ENCODE measurements around the gene ITGA5. TPM values are rescaled to one million over a fixed set of nuclear protein-coding genes. Genes with fewer than 3 reads are reported as not detected.

ITGA5 gene
- total and polyA plus RNA-seq, 9 of the 15 experiments (the other 6 are each of a cell fraction or from before 2014, with no cell fraction given) = 9.1 to 82.1 (median 47.4) TPM

- TF ChIP-seq FOXO4 (CRISPR knock-in tag; IDR thresholded peaks at IDR 0.05) = no peak
- TF ChIP-seq MYNN (IDR thresholded peaks at IDR 0.05) = no peak
- TF ChIP-seq MYNN (CRISPR knock-in tag; IDR thresholded peaks at IDR 0.05) = no peak
- TF ChIP-seq ZNF24 (IDR thresholded peaks at IDR 0.05) = peak; percentile 47; the same call in 1 of the 2 replicates
- peak in 1 of 2 experiments; percentile 98; a peak in 3 of 4 replicates for TF ChIP-seq MLLT1 (IDR thresholded peaks at IDR 0.05)
- TF ChIP-seq TBP (optimal IDR thresholded peaks at IDR 0.05; ENCODE audit: low read depth, low read length) = peak; percentile 39
- TF ChIP-seq RNF219 (CRISPR knock-in tag; IDR thresholded peaks at IDR 0.05) = no peak
- TF ChIP-seq SNAPC5 (CRISPR knock-in tag; IDR thresholded peaks at IDR 0.05) = no peak
- peak; percentile 71 for TF ChIP-seq CREM (IDR thresholded peaks at IDR 0.05; ENCODE audit: low read depth)
- TF ChIP-seq ARID1B (IDR thresholded peaks at IDR 0.05) = peak; percentile 53
- TF ChIP-seq ETV6 (IDR thresholded peaks at IDR 0.05; ENCODE audit: borderline replicate concordance in 1 of 2, low read depth in 2 of 2, low read length in 1 of 2) = no peak
- 0 out of 2 replicates have a peak, but pooled peaks have one; percentile 57 for TF ChIP-seq ETV6 (CRISPR knock-in tag; IDR thresholded peaks at IDR 0.05; ENCODE audit: borderline replicate concordance)
- TF ChIP-seq SMAD4 (CRISPR knock-in tag; conservative IDR thresholded peaks at IDR 0.05) = peak; percentile 47; the same call in 1 of the 2 replicates
- TF ChIP-seq FOXJ3 (CRISPR knock-in tag; IDR thresholded peaks at IDR 0.05) = no peak
- TF ChIP-seq KDM1A (IDR thresholded peaks at IDR 0.05) = peak in 1 of 2 experiments; percentile 51; a peak in 1 of 4 replicates
- no peak for TF ChIP-seq ILK (tag; IDR thresholded peaks at IDR 0.05; ENCODE audit: borderline replicate concordance, low read depth)
- peak; percentile 92 for TF ChIP-seq KAT2B (IDR thresholded peaks at IDR 0.05; ENCODE audit: low read depth, low read length)
- no peak for TF ChIP-seq SMARCB1 (IDR thresholded peaks at IDR 0.05; ENCODE audit: insufficient read length, low read depth)
- TF ChIP-seq STAT5A (IDR thresholded peaks at IDR 0.05; ENCODE audit: borderline replicate concordance, low read length) = no peak
- TF ChIP-seq MITF (IDR thresholded peaks at IDR 0.05) = no peak
These were observed 39.5 kb downstream of the ITGA5 start (continued) for GRCh38 chr12:54379398-54380201.
